ENCODE measurements around the gene LBR. TPM values are rescaled to one million over a fixed set of nuclear protein-coding genes. Genes with fewer than 3 reads are reported as not detected.
"Not testable (repeated sequence)": the region's sequence is repeated elsewhere in the genome, so short reads cannot be mapped to it uniquely, and the experiment has no call there.

Gene LBR
- total RNA-seq, 1 experiment from 2014 or later: 149 TPM

DNA sequence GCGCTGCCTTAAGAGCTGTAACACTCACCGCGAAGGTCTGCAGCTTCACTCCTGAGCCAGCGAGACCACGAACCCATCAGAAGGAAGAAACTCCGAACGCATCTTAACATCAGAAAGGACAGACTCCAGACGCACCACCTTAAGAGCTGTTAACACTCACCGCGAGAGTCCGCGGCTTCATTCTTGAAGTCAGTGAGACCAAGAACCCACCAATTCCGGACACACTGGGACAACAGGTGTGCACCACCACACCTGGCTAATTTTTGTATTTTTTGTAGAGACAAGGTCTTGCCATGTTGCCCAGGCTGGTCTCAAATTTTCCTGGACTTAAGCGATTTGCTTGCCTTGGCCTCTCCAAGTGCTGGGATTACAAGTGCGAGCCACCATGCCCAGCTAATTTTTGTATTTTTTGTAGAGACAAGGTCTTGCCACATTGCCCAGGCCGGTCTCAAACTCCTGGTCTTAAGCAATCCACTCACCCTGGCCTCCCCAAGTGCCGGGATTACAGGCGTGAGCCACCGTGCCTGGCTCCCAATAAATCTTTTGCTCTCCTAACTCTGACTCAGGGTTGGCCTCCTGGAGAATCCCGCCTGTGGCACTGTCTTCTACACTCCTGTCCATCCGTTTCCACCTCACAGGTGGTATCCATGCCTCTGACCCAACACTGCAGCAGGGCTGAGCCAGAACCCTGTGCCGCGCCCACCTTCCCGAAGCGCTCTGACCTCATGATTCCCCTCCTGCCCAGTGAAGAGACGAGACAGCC lies 46.0 kb upstream of the LBR start:
- POLR2A ChIA-PET: not testable (repeated sequence)
- intact Hi-C loops (cut with micrococcal nuclease; ENCODE audit: unreplicated experiment): loop anchor here (2.0 kb wide), 1 partner anchor 179 kb away; the partner anchor contains the start of gene ENAH
- BruUV-seq (replicated peaks): TSS peak; percentile 80

DNA sequence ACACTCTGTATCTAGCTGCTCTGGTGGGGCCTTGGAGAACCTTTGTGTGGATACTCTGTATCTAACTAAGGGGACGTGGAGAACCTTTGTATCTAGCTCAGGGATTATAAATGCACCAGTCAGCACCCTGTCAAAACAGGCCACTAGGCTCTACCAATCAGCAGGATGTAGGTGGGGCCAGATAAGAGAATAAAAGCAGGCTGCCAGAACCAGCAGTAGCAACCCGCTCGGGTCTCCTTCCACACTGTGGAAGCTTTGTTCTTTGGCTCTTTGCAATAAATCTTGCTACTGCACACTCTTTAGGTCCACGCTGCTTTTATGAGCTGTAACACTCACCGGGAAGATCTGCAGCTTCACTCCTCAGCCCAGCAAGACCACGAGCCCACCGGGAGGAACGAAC lies 45.4 kb upstream of the LBR start:
- H3K9me3 ChIP-seq; H3K4me3 ChIP-seq (ENCODE audit: low read depth, low read length); H3K4me3 Mint-ChIP-seq (ENCODE audit: unreplicated experiment); H3K9me3 Mint-ChIP-seq (ENCODE audit: unreplicated experiment); BruUV-seq (replicated peaks); H3K4me1 Mint-ChIP-seq (ENCODE audit: low read depth, unreplicated experiment); H3K36me3 Mint-ChIP-seq (ENCODE audit: insufficient read depth, unreplicated experiment); H3K36me3 ChIP-seq (ENCODE audit: control insufficient read depth, insufficient read depth, low read length); CTCF ChIA-PET; intact Hi-C loops (cut with micrococcal nuclease; ENCODE audit: unreplicated experiment); H3K27me3 ChIP-seq (replicated peaks; ENCODE audit: control insufficient read depth, insufficient read depth, low read length); DNase-seq; H3K27me3 Mint-ChIP-seq (ENCODE audit: insufficient read depth, unreplicated experiment); H3K27ac Mint-ChIP-seq (ENCODE audit: unreplicated experiment): not testable (repeated sequence)
- POLR2A ChIA-PET: interaction anchor here (0.6 kb wide), 1 partner anchor 107 kb away, joined by 4 read pairs; no protein-coding TSS in a partner anchor
- peaks cover 11% of the 10 kb centered on the region for H3K4me1 ChIP-seq

More for the DNA sequence above, 46.0 kb upstream of the LBR start:
- not testable (repeated sequence) for H3K9me3 Mint-ChIP-seq (ENCODE audit: unreplicated experiment); H3K9me3 ChIP-seq; H3K36me3 Mint-ChIP-seq (ENCODE audit: insufficient read depth, unreplicated experiment); H3K4me1 Mint-ChIP-seq (ENCODE audit: low read depth, unreplicated experiment); H3K27ac Mint-ChIP-seq (ENCODE audit: unreplicated experiment); H3K36me3 ChIP-seq (ENCODE audit: control insufficient read depth, insufficient read depth, low read length); H3K27me3 Mint-ChIP-seq (ENCODE audit: insufficient read depth, unreplicated experiment); H3K4me3 Mint-ChIP-seq (ENCODE audit: unreplicated experiment); H3K4me3 ChIP-seq (ENCODE audit: low read depth, low read length); DNase-seq; H3K27me3 ChIP-seq (replicated peaks; ENCODE audit: control insufficient read depth, insufficient read depth, low read length)
- CTCF ChIA-PET: interaction anchor here (0.8 to 1.1 kb wide), 6 partner anchors 35 to 514 kb away, joined by 3 to 15 read pairs (median 6); partner anchors contain the start of gene SRP9
- peaks cover 11% of the 10 kb centered on the region for H3K4me1 ChIP-seq

DNA sequence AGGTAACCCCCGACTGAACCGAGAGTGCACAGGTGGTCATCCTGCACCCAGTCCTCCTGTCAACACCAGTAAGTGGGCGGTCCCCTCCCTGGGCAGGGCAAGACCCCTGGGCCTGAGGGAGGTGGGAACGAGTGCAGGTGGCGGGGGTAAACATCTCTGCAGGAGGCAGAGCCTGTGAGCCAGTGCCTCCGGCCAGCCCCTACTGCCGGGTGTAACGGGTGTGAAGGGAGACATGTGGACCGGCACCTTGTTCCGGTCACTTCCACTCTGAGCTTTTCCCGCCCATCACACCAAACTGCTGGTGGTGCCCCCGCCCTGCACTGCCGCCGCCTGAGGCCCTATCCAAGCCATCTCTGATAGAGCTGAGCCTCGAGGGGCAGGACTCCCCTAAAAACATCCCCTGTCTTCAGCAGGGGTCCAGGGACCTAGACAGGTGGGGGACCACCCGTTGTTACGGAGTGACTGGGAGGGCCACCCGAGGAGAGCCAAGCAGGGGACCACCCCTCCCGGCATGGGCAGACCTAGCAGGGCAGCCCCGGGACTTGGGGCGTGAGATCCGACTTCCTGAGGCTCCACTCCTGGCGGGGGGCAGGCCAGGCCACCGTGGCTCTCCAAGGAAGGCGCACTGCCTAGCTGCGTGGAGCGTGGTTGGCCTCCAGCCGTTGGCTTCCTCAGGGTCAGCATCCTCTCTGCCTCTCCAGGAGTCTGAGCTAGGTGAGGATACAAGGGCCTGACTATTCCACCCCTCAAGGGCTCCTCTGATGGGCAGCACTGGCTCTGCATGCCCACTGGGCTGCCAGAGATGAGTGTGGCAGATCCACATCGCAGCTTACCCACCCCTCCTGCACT lies 43.8 kb upstream of the LBR start:
- ChIA-PET CTCF (no interaction called here), POLR2A (interaction anchor here (0.5 to 0.6 kb wide), 3 partner anchors 32 to 186 kb away, joined by 3 to 5 read pairs (median 3); no protein-coding TSS in a partner anchor)
- no peaks in the 10 kb centered on the region for H3K4me1 Mint-ChIP-seq (ENCODE audit: low read depth, unreplicated experiment)
- Histone ChIP-seq H3K36me3 (ENCODE audit: control insufficient read depth, insufficient read depth, low read length) (no peaks in the 10 kb centered on the region), H3K4me3 (ENCODE audit: low read depth, low read length) (no peak overlapping the region), H3K27me3 (replicated peaks; ENCODE audit: control insufficient read depth, insufficient read depth, low read length) (no peaks in the 10 kb centered on the region), H3K4me1 (peaks cover 11% of the 10 kb centered on the region), H3K9me3 (no peaks in the 10 kb centered on the region)
- TF ChIP-seq, protein P1, sequence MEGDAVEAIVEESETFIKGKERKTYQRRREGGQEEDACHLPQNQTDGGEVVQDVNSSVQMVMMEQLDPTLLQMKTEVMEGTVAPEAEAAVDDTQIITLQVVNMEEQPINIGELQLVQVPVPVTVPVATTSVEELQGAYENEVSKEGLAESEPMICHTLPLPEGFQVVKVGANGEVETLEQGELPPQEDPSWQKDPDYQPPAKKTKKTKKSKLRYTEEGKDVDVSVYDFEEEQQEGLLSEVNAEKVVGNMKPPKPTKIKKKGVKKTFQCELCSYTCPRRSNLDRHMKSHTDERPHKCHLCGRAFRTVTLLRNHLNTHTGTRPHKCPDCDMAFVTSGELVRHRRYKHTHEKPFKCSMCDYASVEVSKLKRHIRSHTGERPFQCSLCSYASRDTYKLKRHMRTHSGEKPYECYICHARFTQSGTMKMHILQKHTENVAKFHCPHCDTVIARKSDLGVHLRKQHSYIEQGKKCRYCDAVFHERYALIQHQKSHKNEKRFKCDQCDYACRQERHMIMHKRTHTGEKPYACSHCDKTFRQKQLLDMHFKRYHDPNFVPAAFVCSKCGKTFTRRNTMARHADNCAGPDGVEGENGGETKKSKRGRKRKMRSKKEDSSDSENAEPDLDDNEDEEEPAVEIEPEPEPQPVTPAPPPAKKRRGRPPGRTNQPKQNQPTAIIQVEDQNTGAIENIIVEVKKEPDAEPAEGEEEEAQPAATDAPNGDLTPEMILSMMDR (IDR thresholded peaks at IDR 0.05; ENCODE audit: insufficient read depth in 1 of 2, low read depth in 1 of 2, low read length in 1 of 2, severe bottlenecking in 1 of 2, unreplicated experiment in 1 of 2): no peak
- H3K36me3 Mint-ChIP-seq (ENCODE audit: insufficient read depth, unreplicated experiment): no peaks in the 10 kb centered on the region
- H3K27ac Mint-ChIP-seq (ENCODE audit: unreplicated experiment): no peak overlapping the region
- no peak overlapping the region for H3K4me3 Mint-ChIP-seq (ENCODE audit: unreplicated experiment)
- intact Hi-C loops (cut with micrococcal nuclease; ENCODE audit: unreplicated experiment): no loop called here
- H3K9me3 Mint-ChIP-seq (ENCODE audit: unreplicated experiment): no peaks in the 10 kb centered on the region
- H3K27me3 Mint-ChIP-seq (ENCODE audit: insufficient read depth, unreplicated experiment): no peaks in the 10 kb centered on the region
- DNase-seq: peak in 1 of 2 experiments; percentile 27
- no TSS peak for BruUV-seq (replicated peaks)

DNA sequence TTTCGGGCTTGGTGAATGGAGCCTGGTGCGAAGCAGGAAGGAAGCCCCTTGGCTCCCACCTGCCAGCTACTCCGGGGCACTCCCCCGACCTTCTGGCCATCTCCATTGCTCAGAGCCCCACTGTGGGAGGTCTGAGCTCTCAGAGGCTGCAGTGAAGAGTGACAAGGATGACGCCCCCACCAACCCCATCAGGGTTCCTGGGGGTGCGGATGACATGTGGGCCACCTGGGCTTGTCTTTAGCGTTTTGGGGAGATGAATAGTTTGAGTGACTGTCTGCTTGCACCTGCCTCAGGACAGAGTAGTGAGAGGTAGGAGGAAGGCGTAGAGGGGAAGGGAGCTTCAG lies 43.2 kb upstream of the LBR start:
- TF ChIP-seq, protein P1 (IDR thresholded peaks at IDR 0.05; ENCODE audit: insufficient read depth in 1 of 2, low read depth in 1 of 2, low read length in 1 of 2, severe bottlenecking in 1 of 2, unreplicated experiment in 1 of 2): no peak
- H3K4me3 Mint-ChIP-seq (ENCODE audit: unreplicated experiment): no peak overlapping the region
- H3K4me1 ChIP-seq: peaks cover 11% of the 10 kb centered on the region
- H3K9me3 Mint-ChIP-seq (ENCODE audit: unreplicated experiment): no peaks in the 10 kb centered on the region
- no peaks in the 10 kb centered on the region for H3K36me3 Mint-ChIP-seq (ENCODE audit: insufficient read depth, unreplicated experiment)
- no peaks in the 10 kb centered on the region for H3K27me3 Mint-ChIP-seq (ENCODE audit: insufficient read depth, unreplicated experiment)
- no peaks in the 10 kb centered on the region for H3K4me1 Mint-ChIP-seq (ENCODE audit: low read depth, unreplicated experiment)
- POLR2A ChIA-PET: interaction anchor here (0.5 kb wide), 1 partner anchor 41 kb away, joined by 5 read pairs; no protein-coding TSS in a partner anchor
- H3K27ac Mint-ChIP-seq (ENCODE audit: unreplicated experiment): no peak overlapping the region
- no peaks in the 10 kb centered on the region for H3K36me3 ChIP-seq (ENCODE audit: control insufficient read depth, insufficient read depth, low read length)
- H3K4me3 ChIP-seq (ENCODE audit: low read depth, low read length): no peak overlapping the region
- DNase-seq: peak in 1 of 2 experiments; percentile 24
- no peaks in the 10 kb centered on the region for H3K27me3 ChIP-seq (replicated peaks; ENCODE audit: control insufficient read depth, insufficient read depth, low read length)
- BruUV-seq (replicated peaks): no TSS peak
- H3K9me3 ChIP-seq: no peaks in the 10 kb centered on the region
- intact Hi-C loops (cut with micrococcal nuclease; ENCODE audit: unreplicated experiment): no loop called here
- CTCF ChIA-PET: no interaction called here

Measured in Caco-2 (cell line).